ENCODE measurements around the gene SRRT.

SRRT gene

DNA sequence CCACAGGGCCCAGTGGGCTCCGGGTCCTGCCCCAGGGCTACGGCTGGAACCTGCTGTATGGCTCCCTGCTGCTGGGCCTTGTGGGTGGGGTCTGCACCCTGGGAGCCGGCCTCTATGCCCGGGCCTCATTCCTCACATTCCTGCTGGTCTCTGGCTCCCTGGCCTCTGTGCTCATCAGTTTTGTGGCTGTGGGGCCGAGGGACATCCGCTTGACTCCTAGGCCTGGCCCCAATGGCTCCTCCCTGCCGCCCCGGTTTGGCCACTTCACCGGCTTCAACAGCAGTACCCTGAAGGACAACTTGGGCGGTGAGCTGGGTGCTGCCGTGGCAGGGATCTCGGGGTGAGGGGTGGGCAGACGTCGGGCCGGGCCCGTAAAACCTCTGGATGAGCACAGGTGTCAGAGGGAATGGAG is 18.0 kb upstream of the SRRT start:
- no peak for DNase-seq

GRCh38 chr7:100859856-100860255 is 15.0 kb upstream of the SRRT start:
- DNase-seq = no peak

DNA sequence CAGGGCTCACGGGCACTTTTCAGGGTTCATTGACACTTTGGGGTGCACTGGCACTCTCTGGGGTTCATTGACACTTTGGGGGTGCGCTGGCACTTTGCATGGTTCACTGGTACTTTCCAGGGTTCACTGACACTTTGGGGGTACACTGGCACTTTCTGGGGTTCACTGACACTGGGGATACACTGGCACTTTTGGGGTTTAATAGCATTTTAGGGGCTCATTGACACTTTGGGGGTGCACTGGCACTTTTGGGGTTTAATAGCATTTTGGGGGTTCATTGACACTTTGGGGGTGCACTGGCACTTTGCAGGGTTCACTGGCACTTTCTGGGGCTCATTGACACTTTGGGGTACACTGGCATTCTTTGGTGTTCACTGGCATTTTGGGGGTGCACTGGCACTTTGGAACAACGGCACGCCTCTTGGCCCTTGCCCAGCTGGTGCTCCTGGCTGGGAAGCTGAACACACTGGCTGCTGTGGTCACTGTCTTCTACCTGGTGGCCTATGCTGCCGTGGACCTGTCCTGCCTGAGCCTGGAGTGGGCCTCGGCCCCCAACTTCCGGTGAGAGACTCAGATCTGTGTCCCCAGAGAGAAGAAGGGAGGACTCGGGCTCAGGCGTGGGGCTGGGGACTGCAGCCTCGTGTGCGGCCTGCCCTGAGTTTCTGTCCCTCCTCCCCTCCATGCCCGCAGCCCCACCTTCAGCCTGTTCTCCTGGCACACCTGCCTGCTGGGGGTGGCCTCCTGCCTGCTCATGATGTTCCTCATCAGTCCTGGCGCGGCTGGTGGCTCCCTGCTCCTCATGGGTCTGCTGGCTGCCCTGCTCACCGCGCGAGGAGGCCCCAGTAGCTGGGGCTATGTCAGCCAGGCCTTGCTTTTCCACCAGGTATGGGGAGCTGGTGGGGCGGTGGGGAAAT is 13.9 kb upstream of the SRRT start:
- DNase-seq = no peak

- no peak for DNase-seq
Observed at GRCh38 chr7:100861616-100861985, 13.3 kb upstream of the SRRT start.

DNA sequence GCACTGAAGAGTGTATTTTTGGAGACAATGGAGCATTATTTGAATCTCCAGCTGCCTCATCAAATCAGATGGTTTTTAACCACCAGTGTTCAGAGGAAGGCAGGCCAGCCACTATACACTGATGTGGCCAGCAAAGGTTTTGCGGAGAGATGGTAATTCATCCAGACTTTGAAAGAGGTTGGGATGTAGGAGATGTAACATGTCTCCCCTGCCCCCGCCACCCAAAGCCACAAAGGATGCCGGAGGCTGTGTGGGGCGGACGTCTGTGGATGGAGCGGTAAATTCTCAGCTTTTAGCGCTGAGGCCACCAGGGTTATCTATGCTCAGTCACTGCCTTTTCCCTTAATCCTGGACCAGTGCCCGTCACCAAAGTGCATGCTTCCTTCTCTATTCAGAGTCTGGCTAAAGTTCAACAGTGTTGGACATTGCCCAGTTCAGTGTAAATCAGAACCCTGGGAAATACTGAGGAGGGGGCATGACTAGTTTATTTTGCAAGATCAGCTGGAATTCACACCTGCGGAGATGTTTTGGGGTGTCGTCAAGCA is 11.4 kb upstream of the SRRT start:
- no peak for DNase-seq

DNA sequence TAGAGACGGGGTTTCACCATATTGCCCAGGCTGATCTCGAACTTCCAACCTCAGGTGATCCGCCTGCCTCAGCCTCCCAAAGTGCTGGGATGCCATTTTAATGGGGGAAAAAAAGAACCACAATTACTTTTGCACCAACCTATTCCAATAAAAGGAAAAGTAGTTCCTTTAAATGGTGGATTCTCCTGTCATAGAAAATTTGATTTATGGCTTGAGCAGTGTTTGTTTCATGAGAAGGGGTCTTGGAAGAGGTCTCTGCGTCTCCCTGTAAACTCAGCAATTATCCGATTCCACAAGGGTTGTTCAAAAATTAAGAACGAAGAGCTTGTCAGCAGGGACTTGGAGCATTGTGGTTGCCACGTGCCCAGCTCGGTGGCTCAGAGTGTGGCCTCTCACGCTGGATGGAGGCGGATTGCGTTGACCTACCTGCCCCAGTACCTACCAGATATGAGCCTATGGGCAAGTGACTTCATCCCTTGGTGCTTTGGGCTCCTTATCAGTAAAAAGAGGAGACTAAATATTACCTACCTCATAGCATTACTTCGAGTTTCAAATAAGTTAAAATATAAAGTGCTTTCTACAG is 10.5 kb upstream of the SRRT start:
- DNase-seq = no peak

DNA sequence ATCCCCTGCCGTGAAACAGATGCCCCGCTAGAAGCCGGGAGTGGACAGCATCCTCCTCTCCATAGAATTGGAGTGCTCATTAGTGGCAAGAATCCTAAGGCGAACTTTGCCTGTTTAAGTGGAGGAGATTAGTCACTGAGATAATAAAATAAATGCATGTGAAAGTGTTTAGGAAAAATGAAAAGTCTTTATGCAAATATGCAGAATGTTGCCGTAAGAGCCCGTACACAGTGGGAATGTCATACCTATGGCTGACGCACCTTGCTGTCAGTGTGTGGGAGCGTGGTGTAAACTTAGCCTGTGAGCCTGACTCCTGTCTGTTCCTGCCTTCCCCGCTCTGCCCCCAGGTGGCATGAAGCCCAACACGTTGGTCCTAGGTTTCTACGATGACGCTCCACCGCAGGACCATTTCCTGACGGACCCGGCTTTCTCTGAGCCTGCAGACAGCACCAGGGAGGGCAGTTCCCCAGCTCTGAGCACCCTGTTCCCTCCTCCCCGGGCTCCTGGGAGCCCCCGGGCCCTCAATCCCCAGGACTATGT is 9.5 kb upstream of the SRRT start:
- DNase-seq = no peak

DNA sequence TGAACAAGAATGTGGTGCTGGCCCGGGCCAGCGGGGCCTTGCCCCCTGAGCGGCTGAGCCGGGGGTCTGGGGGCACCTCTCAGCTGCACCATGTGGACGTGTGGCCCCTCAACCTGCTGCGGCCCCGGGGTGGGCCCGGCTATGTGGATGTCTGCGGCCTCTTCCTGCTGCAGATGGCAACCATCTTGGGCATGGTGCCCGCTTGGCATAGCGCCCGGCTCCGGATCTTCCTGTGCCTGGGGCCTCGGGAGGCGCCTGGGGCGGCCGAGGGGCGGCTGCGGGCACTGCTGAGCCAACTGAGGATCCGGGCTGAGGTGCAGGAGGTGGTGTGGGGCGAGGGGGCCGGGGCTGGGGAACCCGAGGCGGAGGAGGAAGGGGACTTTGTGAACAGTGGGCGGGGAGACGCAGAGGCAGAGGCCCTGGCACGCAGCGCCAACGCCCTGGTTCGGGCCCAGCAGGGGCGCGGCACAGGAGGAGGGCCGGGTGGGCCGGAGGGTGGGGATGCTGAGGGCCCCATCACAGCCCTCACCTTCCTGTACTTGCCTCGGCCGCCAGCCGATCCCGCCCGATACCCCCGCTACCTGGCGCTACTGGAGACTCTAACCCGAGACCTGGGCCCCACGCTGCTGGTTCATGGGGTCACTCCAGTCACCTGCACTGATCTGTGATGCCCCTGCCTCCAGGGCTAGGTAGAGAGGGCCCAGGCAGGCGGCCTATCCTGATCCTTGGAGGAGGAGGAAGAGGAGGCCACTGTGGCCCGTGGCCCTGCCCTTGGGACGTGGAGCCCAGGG is 8.8 kb upstream of the SRRT start:
- peak; percentile 69 for DNase-seq

- DNase-seq = no peak
Observed at GRCh38 chr7:100866729-100867039, 8.2 kb upstream of the SRRT start.

- DNase-seq = no peak
Observed at GRCh38 chr7:100867040-100867775, 7.7 kb upstream of the SRRT start, which contains the start of gene TRIP6. Gene TRIP6 (plus strand): TSS chr7:100867387. CDS start chr7:100867498, 111 bp downstream.

DNA sequence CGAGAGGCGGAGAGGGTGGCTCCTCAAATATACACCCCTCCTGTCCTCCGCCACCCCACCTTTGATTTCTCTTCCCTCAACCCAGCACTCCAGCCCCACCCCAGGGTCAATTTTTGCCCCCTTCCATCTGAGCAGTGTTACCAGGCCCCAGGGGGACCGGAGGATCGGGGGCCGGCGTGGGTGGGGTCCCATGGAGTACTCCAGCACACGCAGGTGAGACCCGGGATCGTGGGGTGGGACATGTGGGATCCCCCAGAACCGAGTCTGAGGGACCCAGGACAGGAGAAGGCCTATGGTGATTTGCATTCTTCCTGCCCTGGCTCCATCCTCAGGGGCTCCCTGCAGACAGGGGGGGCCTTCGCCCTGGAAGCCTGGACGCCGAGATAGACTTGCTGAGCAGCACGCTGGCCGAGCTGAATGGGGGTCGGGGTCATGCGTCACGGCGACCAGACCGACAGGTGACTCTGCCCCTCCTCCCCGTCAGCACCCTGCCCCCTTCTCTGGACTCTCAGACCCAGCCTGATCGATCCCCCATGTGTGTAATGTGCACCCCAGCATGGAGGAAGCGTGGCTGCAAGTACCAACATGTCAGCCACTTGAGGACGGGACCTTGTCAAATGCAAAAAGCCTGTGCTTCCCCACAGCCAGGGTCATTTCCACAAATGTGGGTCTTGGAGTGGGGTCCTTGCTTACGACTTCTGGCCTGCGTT is 7.0 kb upstream of the SRRT start:
- DNase-seq = no peak

DNA sequence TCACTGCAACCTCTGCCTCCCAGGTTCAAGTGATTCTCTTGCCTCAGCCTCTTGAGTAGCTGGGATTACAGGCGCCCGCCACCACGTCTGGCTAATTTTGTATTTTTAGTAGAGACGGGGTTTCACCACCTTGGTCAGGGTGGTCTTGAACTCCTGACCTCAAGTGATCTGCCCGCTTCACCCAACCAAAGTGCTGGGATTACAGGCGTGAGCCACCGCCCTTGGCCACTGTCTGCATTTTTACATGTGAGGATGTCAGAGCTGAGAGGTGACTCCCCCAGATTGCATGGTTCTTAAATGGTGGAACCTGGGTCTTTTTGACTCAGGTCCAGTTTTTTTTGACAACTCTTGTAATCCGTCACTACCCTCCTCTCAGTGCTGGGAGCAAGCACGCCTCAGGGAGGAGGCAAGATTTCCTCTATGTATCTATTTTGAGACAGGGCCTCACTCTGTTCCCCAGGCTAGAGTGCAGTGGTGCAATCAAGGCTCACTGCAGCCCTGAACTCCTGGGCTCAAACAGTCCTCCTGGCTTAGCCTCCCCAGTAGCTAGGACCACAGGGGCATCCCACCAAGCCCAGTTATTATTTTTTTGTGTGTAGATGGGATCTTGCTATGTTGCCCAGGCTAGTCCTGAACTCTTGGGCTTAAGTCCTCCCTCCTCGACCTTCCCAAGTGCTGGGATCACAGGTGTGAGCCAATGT is 1.2 kb upstream of the SRRT start:
- no peak for DNase-seq

DNA sequence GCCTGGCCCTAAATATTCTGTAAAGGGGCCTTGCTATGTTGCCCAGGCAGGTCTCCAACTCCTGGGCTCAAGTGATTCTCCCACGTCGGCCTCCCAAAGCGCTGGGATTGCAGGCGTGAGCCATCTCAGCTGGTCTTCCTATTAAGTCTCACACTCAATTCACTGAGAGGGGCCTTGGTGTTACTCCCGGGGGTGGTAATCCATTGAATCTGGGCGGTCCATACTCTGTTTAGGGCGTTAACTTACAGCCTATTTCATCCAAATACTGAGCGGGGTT is 665 bp upstream of the SRRT start:
- DNase-seq = no peak

- peak; percentile 18 for DNase-seq
Observed at GRCh38 chr7:100875356-100875751, 451 bp downstream of the SRRT start.

- DNase-seq = no peak
Observed at GRCh38 chr7:100878013-100878412, 3.1 kb downstream of the SRRT start.

GRCh38 chr7:100878685-100879084 is 3.8 kb downstream of the SRRT start:
- DNase-seq = no peak

DNA sequence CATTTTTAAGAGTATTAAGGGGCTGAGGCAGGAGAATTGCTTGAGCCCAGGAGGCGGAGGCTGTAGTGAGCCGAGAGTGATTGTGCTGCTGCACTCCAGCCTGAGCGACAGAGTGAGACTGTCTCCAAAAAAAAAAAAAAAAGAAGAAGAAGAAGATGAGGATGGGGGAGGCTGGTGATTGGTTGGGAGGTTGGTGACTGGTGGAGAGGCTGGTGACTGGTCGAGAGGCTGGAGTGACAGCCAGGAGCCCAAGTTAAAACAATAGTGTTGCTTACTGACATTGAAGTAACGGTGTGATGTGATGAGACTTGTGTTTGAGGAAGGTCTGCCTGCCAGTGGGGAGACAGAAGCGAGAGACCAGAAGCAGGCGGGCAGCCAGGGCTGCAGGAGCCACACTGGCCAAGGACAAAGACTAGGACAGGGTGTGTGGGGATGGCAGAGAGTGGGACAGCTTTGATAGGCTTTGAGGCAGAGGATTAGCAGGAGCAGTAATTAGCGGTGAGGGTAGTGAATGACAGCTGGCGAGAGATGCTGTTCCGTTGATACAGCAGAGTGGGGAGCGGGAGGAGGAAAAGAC is 4.9 kb downstream of the SRRT start:
- DNase-seq = no peak

- DNase-seq = no peak
Observed at GRCh38 chr7:100880645-100881044, 5.7 kb downstream of the SRRT start.

- DNase-seq = no peak
Observed at GRCh38 chr7:100881136-100881535, 6.2 kb downstream of the SRRT start.

DNA sequence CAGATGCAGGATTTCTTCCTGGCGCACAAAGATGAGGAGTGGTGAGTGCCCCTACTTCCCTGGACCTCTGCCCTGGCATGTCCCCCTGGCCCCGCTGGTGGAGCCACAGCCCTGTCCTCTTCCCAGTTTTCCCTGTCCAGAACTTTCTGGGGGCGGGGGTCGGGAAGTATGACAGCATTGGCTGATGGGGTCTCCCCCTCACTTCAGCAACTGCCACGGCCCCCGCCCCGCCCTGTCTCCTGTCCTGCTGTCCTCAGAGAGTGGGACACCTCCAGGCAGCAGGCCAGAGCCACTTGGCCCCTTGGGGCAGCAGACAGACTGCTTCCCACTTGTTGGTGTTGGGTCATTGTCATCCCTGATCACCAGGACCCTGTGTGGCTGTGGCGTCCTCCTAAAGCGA is 7.3 kb downstream of the SRRT start:
- DNase-seq = no peak
